Spinal cord (tissue), 10 donors: ENCODE measurements around the gene CRYAB. TPM values are rescaled to one million over a fixed set of nuclear protein-coding genes. Genes with fewer than 3 reads are reported as not detected.
A peak's percentile ranks its signal among the peaks of the same experiment; 100 is the strongest.
"Not testable (repeated sequence)": the region's sequence is repeated elsewhere in the genome, so short reads cannot be mapped to it uniquely, and the experiment has no call there.

ENCODE experiments used
- DNase-seq, 6 donors: peaks; one replicate each; pipeline versions ENCODE4 v3.0.0 to v3.0.0-alpha.2; 2013 to 2015; ENCODE audit warnings: low spot score in 6 of 6, low read depth in 4 of 6
- H3K27ac ChIP-seq: one replicate; pipeline ENCODE4 v1.5.1; 2013; ENCODE audit warnings: low read depth, low read length, control low read depth
- H3K27me3 ChIP-seq: one replicate; pipeline ENCODE4 v1.6.1; 2013; ENCODE audit warnings: low read length; ENCODE audit not compliant: control insufficient read depth, insufficient read depth
- H3K36me3 ChIP-seq: one replicate; pipeline ENCODE4 v1.6.1; 2013; ENCODE audit warnings: low read length; ENCODE audit not compliant: control insufficient read depth, insufficient read depth
- H3K4me1 ChIP-seq: one replicate; pipeline ENCODE4 v1.6.1; 2013; ENCODE audit warnings: low read length; ENCODE audit not compliant: control insufficient read depth, insufficient read depth
- H3K4me3 ChIP-seq: one replicate; pipeline ENCODE4 v1.5.1; 2013; ENCODE audit warnings: low read depth, low read length, control low read depth
- H3K9me3 ChIP-seq: one replicate; pipeline ENCODE4 v1.6.1; 2013; ENCODE audit warnings: low read length; ENCODE audit not compliant: control insufficient read depth, insufficient read depth
- WGBS: methylation state at CpG from one replicate; pipeline ENCODE4 v1.1.5; 2013; ENCODE audit warnings: missing lambda C conversion rate; ENCODE audit not compliant: insufficient coverage; 5-methylcytosine and 5-hydroxymethylcytosine counted together
- polyA plus RNA-seq, 2 donors: library from polyadenylated mRNA; unstranded; fragments of 120-200 nt; gene quantifications; one replicate each; pipeline ENCODE4 v1.2.1, GENCODE V29; 2013; ENCODE audit not compliant: insufficient read length in 2 of 2
- total RNA-seq, 2 donors: library from RNA; depleted of rRNA in 1 of 2; stranded (reverse); fragments of 120-200 nt in 1 of 2; fragments of >200 nt in 1 of 2; gene quantifications; one replicate each; pipeline versions ENCODE4 v1.2.3 to v1.2.4, GENCODE V29; 2013 to 2014
- donor health status: healthy.

CRYAB gene
- total and polyA plus RNA-seq, 4 donors = 85.2 to 126 (median 106) TPM

- H3K27ac ChIP-seq, H3K36me3 ChIP-seq, H3K4me1 ChIP-seq, H3K27me3 ChIP-seq, H3K4me3 ChIP-seq, DNase-seq, H3K9me3 ChIP-seq: not testable (repeated sequence)
- WGBS = no CpG with 5 or more reads among the region's 4 CpGs
Observed at GRCh38 chr11:111885053-111885452, 26.5 kb downstream of the CRYAB start.

- H3K4me3 ChIP-seq = no peak overlapping the region
- no peaks in the 10 kb centered on the region for H3K27me3 ChIP-seq
- WGBS = 92% methylated on average over 2 of the region's 5 CpGs
- no peaks in the 10 kb centered on the region for H3K4me1 ChIP-seq
- no peak overlapping the region for H3K27ac ChIP-seq
- no peaks in the 10 kb centered on the region for H3K9me3 ChIP-seq
- H3K36me3 ChIP-seq = no peaks in the 10 kb centered on the region
- DNase-seq = no peak
Observed at GRCh38 chr11:111882202-111882601, 29.4 kb downstream of the CRYAB start.

DNA sequence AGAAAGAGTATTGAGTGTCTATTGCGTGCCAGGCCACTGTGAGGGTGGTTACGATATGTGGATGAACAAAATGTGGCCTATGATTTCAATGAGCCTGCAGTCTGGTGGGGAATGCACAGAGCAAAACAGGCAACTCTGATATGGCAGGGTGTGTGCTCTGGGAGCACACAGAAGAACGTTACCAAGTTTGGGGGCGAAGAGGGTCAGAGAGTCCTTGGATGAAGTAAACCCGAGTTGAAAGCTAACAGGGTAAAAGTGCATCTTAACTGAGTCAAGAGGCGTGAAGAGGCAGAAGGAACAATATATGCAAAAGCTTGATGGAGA is 32.0 kb downstream of the CRYAB start:
- H3K27me3 ChIP-seq = no peaks in the 10 kb centered on the region
- H3K4me1 ChIP-seq = no peaks in the 10 kb centered on the region
- no peaks in the 10 kb centered on the region for H3K36me3 ChIP-seq
- DNase-seq = no peak
- no peaks in the 10 kb centered on the region for H3K9me3 ChIP-seq
- H3K27ac ChIP-seq = peak overlapping the region; percentile 96
- peak overlapping the region; percentile 93 for H3K4me3 ChIP-seq
- WGBS = 49% methylated on average over 6 of the region's 6 CpGs

DNA sequence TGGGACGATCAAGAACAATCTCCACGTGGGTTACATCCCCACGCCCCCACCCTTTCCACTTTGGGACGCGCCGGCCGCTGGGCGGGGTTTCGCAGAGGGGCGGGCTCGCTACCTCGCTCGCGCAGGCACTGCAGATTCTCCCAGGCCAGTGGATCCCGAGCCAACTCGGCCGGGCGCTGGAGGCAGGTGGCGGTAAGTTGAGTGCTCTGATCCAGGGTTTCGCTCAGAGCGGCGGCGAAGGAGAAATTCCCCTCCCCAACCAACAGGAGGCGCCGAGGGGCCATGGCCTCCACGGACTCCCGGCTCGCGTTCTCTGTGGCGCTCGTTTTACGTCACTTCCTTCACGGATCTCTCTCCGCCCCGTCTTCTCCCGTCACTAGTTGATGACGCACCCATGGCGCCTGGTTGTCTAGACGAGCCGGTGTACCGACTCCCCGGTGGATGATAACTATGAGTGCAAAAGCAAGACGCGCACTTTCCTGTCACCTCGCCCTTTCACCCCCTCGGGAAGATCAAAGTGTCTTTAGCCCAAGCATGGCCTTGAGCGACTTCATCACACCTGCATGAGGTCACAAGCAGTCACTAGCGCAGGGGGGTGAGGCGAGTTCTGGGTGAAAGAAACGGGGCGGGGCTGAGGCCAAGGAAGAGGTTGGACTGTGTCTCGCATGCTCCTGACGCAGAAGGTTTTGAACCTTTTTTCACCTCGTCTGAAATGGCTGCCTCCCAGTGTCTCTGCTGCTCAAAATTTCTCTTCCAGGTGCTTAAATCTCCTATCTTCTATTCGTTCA is 32.5 kb downstream of the CRYAB start, which contains the start of the genes CFAP68 and FDXACB1:
Gene CFAP68, plus strand, starts transcription at position 693 of the 788 bp plus-strand sequence. Its CDS starts 20 bp downstream, at position 713.
Gene FDXACB1, minus strand, starts transcription at position 317 of the 788 bp plus-strand sequence. Its CDS starts 33 bp downstream, at position 284.
- H3K36me3 ChIP-seq = no peaks in the 10 kb centered on the region
- H3K27me3 ChIP-seq = no peaks in the 10 kb centered on the region
- WGBS = under 1% methylated on average over 49 of the region's 55 CpGs

GRCh38 chr11:111878385-111878848 is 33.2 kb downstream of the CRYAB start:
- H3K27ac ChIP-seq = peak overlapping the region; percentile 96
- no peaks in the 10 kb centered on the region for H3K27me3 ChIP-seq
- DNase-seq = peak in 1 of 6 donors; percentile 9
- WGBS = 1% methylated on average over 11 of the region's 13 CpGs
- peak overlapping the region; percentile 93 for H3K4me3 ChIP-seq
- no peaks in the 10 kb centered on the region for H3K4me1 ChIP-seq
- no peaks in the 10 kb centered on the region for H3K36me3 ChIP-seq
- H3K9me3 ChIP-seq = no peaks in the 10 kb centered on the region

More for the DNA sequence above, 32.5 kb downstream of the CRYAB start, which contains the start of the genes CFAP68 and FDXACB1:
- peak; percentile 95 to 99 (median 97) for DNase-seq
- Histone ChIP-seq H3K4me1 (no peaks in the 10 kb centered on the region), H3K4me3 (peak within 1 kb of the TSS; percentile 93), H3K9me3 (no peaks in the 10 kb centered on the region), H3K27ac (peak within 1 kb of the TSS; percentile 96)

DNA sequence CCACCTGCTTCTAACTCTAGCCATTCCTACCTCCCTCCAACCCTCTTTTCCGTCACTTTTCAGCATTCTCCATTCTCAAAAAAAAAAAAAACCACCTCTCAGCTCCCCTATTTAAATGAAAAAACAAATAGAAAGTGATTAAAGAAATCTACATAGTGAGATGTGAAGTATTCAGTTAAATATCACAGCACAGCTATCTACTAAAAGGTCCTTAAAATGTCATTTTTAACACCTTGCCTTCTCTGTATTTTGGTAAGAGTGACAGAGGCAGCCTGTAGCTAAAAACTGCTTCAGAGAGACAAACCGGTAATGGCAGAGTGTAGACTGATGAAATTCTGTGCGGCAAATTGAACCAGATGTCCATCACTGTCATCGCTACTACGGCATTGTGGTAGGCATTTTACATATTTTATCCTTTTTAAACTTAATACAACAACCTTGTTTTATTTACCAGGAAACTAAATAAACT is 39.8 kb downstream of the CRYAB start:
- Histone ChIP-seq H3K27me3 (no peaks in the 10 kb centered on the region), H3K4me3 (peak overlapping the region; percentile 79), H3K4me1 (no peaks in the 10 kb centered on the region), H3K36me3 (peaks cover 3% of the 10 kb centered on the region), H3K9me3 (no peaks in the 10 kb centered on the region), H3K27ac (peak overlapping the region; percentile 87)
- WGBS = 20% methylated on average over 1 of the region's 5 CpGs
- DNase-seq = peak in 1 of 6 donors; percentile 4

DNA sequence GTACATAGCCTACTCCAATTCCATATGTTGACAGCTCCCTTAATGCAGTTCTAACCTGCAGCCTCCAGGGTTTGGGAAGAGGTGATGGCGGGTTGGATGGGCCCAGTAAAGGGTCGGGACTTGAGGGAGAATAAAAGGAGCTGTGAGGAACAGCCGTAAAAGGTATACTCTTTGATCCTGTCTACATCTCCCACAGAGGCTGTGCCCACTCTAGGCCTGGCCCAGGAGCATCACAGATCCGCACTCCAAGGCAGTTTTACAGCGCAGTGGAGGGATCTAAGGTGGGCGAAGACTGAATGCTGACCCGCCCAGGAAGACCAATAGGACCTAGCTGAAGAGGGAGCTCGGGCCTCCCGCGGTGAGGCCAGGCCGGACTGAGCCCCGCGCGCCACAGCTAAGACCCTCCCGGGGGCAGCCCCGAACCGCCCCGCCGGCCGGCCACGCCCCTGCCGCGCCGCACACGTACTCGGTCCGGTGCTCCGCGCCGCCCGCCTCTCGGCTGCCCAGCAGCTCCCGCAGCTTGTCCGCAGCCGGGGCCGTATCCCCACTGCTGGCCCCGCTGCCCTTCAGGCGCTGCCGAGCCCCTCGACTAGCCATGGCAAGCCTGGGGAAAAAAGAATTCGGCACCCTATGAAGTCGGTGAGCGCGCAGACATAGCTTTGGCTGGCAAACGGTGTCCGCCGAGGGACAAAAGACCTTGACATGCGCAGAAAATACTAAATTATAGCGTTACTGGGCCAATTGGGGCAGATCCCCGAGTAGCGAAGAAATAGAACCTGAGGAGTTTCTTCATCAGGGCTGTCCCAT is 40.5 kb downstream of the CRYAB start, which contains the start of gene ALG9:
Gene ALG9, minus strand, starts transcription at position 696 of the 807 bp plus-strand sequence. Its CDS starts 99 bp downstream, at position 597.
- WGBS = 0% methylated on average over 48 of the region's 51 CpGs
- peaks cover 8% of the 10 kb centered on the region for H3K36me3 ChIP-seq

DNA sequence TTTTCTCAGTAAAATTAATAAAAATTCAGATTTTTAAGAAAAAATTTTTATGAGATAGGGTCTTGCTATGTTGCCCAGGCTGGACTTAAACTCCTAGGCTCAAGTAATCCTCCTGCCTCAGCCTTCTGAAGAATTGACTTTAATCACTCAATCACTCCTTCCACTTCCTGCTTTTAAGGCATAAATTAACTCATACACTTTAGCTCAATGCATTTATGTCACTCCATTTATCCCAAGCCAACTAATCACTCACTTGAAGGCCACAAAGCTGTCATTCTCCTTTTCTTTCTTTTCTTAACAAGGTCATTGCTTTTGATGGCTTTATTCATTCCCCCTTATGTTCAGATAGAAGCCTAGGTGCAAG is 41.1 kb downstream of the CRYAB start:
- Histone ChIP-seq H3K4me3 (peak overlapping the region; percentile 79), H3K36me3 (peaks cover 11% of the 10 kb centered on the region), H3K9me3 (no peaks in the 10 kb centered on the region), H3K27ac (peak overlapping the region; percentile 87), H3K27me3 (no peaks in the 10 kb centered on the region), H3K4me1 (no peaks in the 10 kb centered on the region)
- DNase-seq = peak in 1 of 6 donors; percentile 10

More for the DNA sequence above, 40.5 kb downstream of the CRYAB start, which contains the start of gene ALG9:
- DNase-seq = peak; percentile 77 to 95 (median 80)
- H3K27me3 ChIP-seq = no peaks in the 10 kb centered on the region
- no peaks in the 10 kb centered on the region for H3K9me3 ChIP-seq
- peak within 1 kb of the TSS; percentile 79 for H3K4me3 ChIP-seq
- no peaks in the 10 kb centered on the region for H3K4me1 ChIP-seq
- peak within 1 kb of the TSS; percentile 87 for H3K27ac ChIP-seq

DNA sequence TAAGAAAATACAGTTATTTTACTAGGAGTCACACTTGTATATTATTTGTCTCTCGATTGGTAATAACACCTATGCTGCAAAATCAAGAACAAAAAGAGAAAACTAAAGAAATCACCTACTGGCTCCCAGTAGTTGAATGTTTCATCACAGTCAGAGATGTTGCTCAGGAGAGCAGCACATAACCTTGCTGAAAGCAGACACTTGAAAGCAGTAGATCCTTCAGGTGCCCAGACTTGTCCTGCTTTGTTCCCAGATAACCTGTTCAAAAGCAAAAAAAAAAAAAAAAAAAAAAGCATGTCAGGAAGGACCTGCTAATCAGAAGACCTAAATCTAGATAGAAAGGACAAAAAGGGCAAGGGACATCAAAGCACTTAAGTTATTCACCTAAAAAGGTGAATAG is 41.5 kb downstream of the CRYAB start:
- Histone ChIP-seq H3K4me1 (no peaks in the 10 kb centered on the region), H3K9me3 (no peaks in the 10 kb centered on the region), H3K36me3 (peaks cover 11% of the 10 kb centered on the region), H3K27me3 (no peaks in the 10 kb centered on the region), H3K27ac (no peak overlapping the region), H3K4me3 (no peak overlapping the region)
- no CpG with 5 or more reads among the region's 1 CpG for WGBS
- DNase-seq = no peak
